ENCODE measurements around the gene UBR3.
"Not testable (repeated sequence)": the region's sequence is repeated elsewhere in the genome, so short reads cannot be mapped to it uniquely, and the experiment has no call there.

Gene UBR3

DNA sequence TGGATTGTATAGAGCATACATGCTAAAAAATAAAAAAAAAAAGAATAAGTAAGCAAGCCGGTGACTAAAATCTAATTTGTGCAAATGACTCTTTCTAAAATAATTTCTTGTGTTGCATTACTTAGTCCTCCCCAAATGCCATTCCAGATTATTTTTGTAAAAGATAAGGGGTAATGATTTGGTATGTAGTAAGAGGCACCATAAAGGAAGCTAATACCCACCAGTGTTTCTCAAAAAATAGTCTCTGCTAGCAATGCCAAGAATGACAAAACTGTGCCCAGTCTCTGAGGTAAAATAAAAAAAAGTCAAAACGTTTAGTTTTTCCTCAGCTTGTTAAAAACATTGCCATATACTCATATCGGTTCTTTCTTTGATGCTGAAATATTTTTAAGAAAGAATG, 5.2 kb upstream of the UBR3 start:
- FAIRE-seq: no peak
- DNase-seq (ENCODE audit: low spot score): no peak

DNA sequence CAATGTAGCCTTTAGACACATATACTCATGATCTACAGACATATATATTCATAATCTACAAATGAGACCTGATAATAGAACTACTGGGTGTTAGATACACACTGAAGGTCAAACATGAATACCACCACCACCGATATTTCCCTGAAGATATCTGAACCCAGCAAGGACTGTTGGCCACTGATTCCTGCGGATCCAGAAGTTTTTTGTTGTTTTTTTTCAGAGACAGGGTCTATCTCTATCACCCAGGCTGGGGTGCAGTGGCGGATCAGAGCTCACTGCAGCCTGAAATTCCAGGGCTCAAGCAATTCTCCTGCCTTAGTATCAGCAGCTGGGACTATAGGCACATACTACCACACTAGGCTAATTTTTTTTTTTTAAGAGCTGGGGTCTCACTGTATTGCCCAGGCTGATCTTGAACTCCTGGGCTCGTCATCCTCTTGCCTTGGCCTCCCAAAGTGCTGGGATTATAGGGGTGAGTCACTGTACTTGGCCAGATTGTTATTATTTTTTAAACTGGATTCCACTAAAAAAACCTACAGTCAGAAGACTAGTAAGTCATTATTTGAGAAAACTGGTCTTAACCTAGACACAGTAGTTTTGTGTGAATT, 4.4 kb upstream of the UBR3 start:
- FAIRE-seq: no peak
- DNase-seq (ENCODE audit: low spot score): no peak

DNA sequence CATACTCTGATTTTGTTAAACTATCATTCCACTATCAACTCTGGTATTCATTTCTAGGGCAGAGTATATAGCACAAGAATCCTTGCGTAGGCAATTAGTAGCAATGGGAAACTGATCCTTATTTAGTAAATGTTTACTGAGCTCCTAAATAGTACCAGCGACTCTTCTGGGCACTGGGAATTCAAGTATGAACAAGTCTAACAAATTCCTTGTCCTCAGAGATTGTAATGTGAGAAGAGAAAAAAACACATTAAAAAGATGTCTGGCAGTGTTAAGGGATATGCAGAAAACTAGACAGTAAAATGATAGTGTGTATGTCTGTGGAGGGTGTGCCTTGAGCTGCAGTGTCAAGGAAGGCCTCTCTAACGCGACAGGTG, 3.3 kb upstream of the UBR3 start:
- DNase-seq (ENCODE audit: low spot score): no peak
- FAIRE-seq: no peak

DNA sequence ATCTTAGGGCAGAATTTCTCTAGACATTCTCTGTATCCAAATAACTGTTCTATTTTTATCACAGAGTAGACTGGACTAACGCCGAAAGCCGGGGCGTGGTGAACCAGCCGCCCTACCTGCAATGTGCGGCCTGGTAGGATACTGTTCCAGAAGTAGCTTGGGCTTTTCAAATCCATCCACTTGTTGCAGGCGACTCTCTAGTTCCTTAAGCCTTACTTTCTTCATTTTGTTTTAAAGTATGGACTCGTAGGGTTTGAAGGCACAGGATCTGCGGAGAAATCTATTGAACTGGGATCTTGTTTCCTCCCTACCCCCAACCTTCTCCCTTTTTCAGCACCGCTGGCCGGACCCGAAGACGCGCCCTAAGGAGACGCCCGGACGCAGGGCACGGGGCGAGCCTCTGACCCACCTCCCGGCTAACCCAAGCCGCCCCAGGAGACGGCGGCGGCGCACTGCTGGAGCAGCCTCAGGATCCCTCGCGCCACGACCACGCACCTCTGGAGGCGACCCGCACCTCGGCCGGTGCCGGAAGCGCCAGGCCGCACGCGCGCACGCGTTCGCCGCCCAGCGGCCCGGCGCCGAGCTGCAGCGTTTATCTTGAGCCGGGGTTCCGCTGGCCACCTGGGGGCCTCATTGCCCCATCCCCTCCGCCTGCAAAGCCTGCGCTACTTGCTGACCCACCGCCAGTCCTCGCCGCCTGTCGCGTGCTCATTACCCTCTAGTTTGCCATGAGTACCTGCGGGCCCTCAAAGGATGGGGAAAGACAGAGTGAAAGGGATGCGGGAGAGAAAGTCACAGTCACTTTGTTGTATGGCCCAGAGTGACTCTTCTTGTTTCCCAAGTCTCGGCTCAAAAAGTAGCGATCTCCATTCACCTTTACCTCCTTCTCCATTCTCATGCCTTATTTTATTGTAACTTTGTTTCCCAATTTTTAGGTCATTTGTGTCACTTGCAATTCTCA, 2.6 kb upstream of the UBR3 start, which contains the start of gene METTL5:
Gene METTL5 (minus strand): TSS at position 533 of the 961 bp plus-strand sequence. CDS start 308 bp downstream, at position 225.
- FAIRE-seq (no peak), DNase-seq (ENCODE audit: low spot score) (peak; percentile 68)

DNA sequence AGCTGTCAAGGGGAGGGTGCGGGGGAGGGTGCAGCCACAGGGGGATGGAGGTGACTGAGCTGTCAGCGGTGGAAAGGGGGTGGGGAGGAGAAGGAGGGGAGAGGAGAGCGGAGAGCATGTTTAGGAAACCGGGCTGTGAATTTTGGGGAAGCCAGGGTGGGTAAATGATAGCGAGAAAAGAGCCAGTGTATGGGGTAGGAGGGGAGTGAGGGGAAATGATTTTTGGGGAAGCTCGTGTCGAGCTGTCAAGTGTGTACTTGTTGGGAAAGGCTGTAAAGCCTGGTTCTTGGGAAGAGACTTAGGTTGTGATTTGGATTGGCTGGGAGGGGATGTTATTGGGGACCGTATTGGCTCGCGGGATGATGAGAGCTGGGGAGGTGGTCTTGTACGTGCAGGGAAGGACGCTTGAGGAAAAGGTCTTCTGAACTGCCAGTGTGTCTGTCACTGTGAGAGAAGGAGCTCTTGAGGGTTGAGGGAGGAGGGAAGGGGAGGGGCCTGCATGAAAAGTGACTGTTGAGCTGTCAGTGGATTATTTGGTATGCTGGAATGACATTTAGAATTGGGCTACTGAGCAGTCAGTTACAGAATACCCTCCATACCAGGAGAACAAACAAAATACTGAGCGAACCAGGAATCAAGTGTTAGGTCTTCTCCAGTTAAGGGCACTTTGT, 1.0 kb downstream of the UBR3 start:
- FAIRE-seq (no peak), DNase-seq (ENCODE audit: low spot score) (peak; percentile 16)

DNA sequence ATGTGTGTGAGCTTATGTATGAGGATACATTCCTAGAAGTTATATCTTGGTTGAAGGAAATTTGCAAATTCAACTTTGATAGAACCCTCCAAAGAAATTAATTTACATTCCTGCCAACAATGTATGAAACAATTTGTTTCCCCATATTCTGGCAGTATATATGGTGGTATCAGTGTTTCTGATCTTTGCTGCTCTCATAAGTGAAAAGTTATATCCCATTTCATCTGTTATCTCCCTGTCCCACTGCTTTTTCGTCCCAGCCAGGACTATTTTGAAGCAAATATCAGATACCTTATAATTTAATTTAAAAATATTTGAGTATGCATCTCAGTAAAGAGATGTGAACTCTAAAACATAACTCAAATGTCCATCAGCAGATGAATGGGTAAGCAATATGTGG, 7.1 kb downstream of the UBR3 start:
- FAIRE-seq (no peak), DNase-seq (ENCODE audit: low spot score) (no peak)

DNA sequence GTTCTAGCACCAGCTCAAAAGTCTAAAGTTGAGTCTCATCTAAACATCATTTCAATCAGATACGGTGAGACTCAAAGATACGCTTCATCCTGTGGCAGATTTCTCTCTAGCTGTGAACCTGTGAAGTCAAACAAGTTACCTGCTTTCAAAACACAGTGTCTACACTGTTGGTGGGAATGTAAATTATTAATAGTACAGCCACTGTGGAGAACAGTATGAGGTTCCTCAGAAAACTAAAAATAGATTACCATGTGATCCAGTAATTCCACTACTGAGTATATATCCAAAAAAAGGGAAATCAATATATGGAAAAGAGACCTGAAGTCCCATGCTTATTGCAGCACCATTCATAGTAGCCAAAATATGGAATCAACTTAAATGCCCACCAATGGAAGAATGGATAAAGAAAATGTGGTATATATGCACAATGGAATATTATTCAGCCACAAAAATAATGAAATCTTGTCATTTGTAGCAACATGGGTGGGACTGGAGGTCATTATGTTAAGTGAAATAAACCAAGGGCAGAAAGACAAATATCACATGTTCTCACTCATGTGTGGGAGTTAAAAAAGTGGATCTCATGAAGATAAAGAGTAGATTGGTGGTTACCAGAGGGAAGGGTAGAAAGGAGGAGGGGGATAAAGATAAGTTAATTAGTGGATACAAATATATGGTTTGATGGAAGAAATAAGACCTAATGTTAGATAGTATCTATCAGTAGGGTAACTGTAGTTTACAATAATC, 11.7 kb downstream of the UBR3 start:
- FAIRE-seq: no peak
- DNase-seq (ENCODE audit: low spot score): no peak

DNA sequence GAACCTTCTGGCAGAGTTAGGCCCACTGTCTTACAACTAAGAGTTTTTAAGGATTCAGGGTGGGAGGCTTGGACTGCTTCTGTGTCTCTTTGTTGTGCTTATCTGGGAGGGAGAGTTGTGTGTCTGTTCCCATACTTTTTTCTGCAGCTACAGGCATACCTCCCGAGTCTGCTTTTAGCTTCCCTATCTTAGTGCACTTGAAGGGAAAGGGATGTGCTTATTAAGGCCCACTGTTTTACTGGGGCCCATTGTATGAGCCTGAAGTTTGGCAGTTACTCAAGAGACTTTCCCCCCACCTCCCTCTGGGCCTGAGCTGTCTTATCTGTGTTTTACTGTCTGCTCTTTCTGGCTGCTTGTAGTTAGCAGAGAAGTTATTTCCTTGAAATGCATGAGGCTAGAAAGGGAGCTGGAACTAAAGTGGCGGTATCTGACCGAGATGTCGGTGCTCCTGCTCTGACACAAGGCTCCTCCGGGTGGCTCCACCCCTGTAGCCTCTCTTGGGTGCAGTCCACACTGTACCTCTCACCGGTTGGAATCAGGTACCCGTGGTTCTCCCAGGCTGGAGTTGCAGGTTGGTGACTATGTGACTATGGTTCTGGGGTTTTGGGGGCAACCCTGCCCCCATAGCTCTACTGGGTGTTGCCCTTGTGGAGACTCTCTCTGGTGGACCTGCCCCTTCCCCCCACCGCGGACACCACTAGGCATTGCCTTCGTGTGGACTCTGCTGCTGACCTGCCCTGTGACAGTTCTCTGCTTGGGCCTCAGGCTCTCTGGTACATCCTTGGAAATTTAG, 12.9 kb downstream of the UBR3 start:
- FAIRE-seq (no peak), DNase-seq (ENCODE audit: low spot score) (no peak)

DNA sequence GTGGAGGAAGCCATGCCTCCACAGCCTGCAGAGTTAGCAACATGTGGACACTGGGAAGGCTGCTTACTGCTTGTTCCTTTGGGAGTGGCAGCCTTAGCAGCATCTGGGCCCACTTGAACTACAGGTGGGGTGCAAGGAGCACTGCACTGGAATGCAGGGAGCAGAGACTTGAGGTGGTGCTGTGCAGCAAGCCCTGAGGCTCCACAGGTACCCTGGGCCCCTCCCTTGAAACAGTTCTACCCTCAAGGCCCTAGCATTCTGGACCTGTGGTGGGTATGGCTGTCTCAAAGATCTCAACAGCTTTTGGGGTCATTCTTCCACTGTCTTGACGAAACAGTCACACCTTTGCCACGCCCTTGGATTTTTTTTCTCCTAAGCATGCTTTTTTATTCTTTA, 13.5 kb downstream of the UBR3 start:
- DNase-seq (ENCODE audit: low spot score): no peak
- FAIRE-seq: no peak

DNA sequence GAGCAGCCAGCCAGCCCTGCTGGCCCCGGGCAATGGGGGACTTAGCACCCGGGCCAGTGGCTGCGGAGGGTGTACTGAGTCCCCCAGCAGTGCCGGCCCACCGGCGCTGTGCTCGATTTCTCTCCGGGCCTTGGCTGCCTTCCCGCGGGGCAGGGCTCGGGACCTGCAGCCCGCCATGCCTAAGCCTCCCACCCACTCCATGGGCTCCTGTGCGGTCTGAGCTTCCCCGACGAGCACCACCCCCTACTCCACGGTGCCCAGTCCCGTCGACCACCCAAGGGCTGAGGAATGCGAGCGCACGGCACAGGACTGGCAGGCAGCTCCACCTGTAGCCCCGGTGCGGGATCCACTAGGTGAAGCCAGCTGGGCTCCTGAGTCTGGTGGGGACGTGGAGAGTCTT, 14.4 kb downstream of the UBR3 start:
- not testable (repeated sequence) for DNase-seq (ENCODE audit: low spot score); FAIRE-seq

DNA sequence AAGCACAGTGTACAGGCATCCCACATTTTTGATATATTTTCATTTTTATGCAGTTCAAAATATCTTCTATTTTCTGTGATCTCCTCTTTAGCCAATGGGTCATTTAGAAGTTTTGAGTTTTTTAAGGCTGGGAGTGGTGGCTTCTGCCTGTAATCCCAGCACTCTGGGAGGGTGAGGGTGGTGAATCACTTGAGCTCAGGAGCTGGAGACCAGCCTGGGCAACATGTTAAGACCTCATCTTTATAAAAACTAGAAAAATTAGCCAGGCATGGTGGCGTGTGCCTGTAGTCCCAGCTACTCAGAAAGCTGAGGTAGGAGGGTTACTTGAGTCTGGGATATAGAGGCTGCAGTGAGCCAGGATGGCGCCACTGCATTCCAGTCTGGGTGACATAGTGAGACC, 17.8 kb downstream of the UBR3 start:
- FAIRE-seq: no peak

DNA sequence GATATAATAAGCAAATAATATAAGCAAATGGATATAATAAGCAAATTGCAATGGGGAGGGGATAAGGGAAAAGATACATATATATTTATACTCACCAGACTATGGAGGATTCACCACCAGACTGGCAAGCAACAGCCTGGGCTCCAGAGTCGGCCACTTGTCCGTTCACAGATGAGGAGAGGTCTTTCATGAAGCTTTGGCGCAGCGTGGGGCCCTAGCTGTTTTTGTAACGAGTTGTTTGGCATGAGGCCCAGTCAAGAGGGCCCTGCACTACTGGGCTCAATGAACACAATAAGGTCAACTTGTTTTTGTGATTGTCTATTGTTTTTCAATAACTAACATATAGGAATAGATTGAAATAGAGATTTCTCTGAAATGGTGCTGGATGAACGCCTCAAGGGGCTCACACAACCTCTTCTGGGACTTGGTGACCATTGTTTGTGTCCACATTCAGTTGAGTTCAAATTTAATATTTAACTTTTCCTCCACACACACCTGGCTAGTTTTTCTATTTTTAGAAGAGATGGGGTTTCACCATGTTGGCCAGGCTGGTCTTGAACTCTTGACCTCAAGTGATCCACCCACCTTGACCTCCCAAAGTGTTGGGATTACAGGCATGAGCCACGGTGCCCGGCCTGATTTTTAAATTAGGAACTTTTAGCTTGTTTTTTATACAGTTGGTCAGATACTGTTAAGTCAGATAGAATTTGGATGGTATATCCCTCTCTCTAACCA, 21.9 kb downstream of the UBR3 start:
- not testable (repeated sequence) for DNase-seq (ENCODE audit: low spot score); FAIRE-seq

More for the DNA sequence above, 17.8 kb downstream of the UBR3 start:
- no peak for DNase-seq (ENCODE audit: low spot score)

DNA sequence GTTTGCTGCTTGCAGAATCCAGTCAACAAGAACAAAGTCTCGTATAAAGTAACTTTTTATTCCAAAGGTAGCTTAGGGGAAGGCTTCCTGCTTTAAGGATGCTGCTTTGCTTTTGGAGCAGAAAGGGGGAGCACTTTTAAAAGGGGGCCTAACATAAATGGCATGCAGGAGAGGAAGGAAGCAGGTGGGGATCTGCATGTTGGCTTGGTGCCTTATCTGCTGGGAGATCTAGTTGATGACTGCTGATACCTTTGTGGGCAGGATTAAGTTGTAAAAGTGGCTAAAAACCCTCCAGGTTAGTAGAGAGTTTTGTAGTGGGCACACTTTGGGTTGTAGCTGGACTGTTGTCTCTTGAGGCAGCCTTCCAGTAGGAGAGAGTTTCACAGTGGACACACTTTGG, 22.5 kb downstream of the UBR3 start:
- DNase-seq (ENCODE audit: low spot score) (no peak), FAIRE-seq (no peak)

DNA sequence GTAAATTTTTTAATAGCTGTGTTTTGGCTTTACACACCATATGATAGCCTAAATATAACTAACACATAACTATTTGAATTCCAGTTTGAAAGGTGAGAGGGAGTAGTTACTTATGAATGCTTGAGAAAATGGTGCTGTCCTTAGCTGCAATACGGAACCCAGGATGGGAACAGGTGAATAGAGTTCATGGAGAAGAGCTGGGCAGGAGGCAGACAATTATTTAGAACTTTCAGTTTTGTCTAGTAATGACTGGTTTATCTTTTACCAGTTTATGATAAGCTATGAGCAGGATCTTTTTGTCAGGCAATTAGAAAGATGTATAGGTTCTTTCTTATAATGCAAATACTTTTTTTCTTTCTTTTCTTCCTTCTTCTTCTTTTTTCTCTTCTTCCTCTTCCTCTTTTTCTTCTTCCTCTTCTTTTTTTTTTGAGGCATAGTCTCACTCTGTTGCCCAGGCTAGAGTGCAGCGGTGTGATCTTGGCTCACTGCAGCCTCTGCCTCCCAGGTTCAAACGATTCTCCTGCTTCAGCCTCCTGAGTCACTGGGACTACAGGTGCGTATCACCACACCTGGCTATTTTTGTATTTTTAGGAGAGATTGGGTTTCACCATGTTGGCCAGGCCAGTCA, 25.9 kb downstream of the UBR3 start:
- no peak for DNase-seq (ENCODE audit: low spot score)
- FAIRE-seq: no peak

DNA sequence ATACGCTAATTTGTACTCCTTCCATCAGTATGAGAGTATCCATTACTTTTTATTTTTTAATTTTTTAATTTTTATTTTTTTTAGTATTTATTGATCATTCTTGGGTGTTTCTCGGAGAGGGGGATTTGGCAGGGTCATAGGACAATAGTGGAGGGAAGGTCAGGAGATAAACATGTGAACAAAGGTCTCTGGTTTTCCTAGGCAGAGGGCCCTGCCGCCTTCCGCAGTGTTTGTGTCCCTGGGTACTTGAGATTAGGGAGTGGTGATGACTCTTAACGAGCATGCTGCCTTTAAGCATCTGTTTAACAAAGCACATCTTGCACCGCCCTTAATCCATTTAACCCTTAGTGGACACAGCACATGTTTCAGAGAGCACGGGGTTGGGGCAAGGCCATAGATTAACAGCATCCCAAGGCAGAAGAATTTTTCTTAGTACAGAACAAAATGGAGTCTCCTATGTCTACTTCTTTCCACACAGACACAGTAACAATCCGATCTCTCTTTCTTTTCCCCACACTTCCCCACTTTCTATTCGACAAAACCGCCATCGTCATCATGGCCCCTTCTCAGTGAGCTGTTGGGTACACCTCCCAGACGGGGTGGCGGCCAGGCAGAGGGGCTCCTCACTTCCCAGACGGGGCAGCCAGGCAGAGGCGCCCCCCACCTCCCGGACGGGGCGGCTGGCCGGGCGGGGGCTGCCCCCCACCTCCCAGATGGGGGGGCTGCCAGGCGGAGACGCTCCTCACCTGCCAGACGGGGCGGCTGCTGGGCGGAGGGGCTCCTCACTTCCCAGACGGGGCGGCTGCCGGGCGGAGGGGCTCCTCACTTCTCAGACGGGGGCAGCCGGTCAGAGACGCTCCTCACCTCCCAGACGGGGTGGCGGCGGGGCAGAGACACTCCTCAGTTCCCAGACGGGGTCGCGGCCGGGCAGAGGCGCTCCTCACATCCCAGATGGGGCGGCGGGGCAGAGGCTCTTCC, 28.3 kb downstream of the UBR3 start:
- not testable (repeated sequence) for DNase-seq (ENCODE audit: low spot score); FAIRE-seq

DNA sequence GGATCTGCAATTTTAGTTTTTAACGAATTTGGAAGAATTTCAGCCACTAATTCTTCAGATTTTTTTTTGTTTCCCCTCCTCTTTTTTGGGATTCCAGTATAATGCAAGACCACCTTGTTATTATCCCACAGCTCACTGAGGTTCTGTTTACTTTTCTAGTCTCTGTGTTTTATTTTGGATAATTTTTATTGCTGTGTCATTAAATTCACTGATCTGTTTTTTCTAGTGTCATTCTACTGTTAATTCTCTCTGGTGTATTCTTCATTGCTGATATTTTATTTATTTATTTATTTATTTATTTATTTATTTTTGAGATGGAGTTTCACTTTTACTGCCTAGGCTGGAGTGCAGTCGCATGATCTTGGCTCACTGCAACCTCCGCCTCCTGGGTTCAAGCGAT, 32.2 kb downstream of the UBR3 start:
- DNase-seq (ENCODE audit: low spot score): no peak
- no peak for FAIRE-seq

DNA sequence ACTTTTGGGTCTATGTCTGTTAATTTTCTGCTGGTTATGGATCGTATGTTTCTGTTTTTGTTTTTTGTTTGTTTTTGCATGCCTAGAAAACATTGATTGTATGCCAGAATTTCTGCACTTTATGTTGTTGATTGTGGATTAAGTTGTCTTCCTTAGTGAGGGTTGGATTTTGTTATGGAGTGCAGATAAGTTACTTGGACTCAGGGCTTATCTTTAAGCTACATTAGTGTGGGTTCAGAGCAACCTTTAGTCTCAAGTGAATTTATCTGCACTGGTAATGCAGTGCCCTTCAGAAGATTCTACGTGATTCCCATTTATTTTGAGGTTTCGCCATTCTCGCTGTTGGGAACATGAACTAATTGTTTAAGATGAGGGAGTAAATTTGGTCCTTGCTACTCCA, 32.9 kb downstream of the UBR3 start:
- DNase-seq (ENCODE audit: low spot score) (no peak), FAIRE-seq (no peak)

DNA sequence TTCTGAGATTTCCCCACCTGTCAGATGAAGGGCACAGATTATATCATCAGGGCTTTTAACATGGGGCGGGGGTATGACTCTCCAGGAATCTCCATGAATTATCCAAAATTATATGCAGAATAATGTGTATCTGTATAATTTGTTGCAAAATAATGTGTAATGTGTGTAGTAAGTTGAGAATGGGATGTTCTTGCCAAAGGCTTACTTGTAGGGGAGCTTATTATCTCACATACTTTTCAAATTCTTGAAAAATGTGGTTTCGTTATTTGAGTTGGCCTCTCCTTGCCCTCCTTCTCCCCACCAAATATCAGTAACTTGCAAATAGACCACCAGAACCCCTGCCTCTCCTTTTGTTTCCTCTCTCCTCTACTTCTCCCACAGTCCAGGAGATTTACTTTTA, 35.6 kb downstream of the UBR3 start:
- FAIRE-seq (no peak), DNase-seq (ENCODE audit: low spot score) (no peak)

Measured in RCC 7860 (cell line).